ENCODE results near the gene GRIN1. TPM values are rescaled to one million over a fixed set of nuclear protein-coding genes. Genes with fewer than 3 reads are reported as not detected.

GRIN1 gene
- total RNA-seq, 1 donor: under 0.01 TPM

GRCh38 chr9:137161558-137162486, 22.9 kb downstream of the GRIN1 start:
- DNase-seq (ENCODE audit: low read depth in 2 of 3, low spot score in 2 of 3): no peak

GRCh38 chr9:137162505-137163364, 23.8 kb downstream of the GRIN1 start:
- no peak for DNase-seq (ENCODE audit: low read depth in 2 of 3, low spot score in 2 of 3)

GRCh38 chr9:137163365-137163715, 24.4 kb downstream of the GRIN1 start:
- DNase-seq (ENCODE audit: low read depth in 2 of 3, low spot score in 2 of 3): no peak

- DNase-seq (ENCODE audit: low read depth in 2 of 3, low spot score in 2 of 3): no peak
Observed at GRCh38 chr9:137163805-137164204, 24.9 kb downstream of the GRIN1 start.

- no peak for DNase-seq (ENCODE audit: low read depth in 2 of 3, low spot score in 2 of 3)
Observed at GRCh38 chr9:137164370-137165249, 25.7 kb downstream of the GRIN1 start.

GRCh38 chr9:137165250-137165836, 26.4 kb downstream of the GRIN1 start:
- no peak for DNase-seq (ENCODE audit: low read depth in 2 of 3, low spot score in 2 of 3)

GRCh38 chr9:137166380-137167229, 27.7 kb downstream of the GRIN1 start:
- no peak for DNase-seq (ENCODE audit: low read depth in 2 of 3, low spot score in 2 of 3)

- no peak for DNase-seq (ENCODE audit: low read depth in 2 of 3, low spot score in 2 of 3)
Observed at GRCh38 chr9:137167277-137167746, 28.4 kb downstream of the GRIN1 start.

- no peak for DNase-seq (ENCODE audit: low read depth in 2 of 3, low spot score in 2 of 3)
Observed at GRCh38 chr9:137167747-137168572, 29.0 kb downstream of the GRIN1 start.

- DNase-seq (ENCODE audit: low read depth in 2 of 3, low spot score in 2 of 3): no peak
Observed at GRCh38 chr9:137168573-137168903, 29.6 kb downstream of the GRIN1 start.

- DNase-seq (ENCODE audit: low read depth in 2 of 3, low spot score in 2 of 3): no peak
Observed at GRCh38 chr9:137168904-137169856, 30.2 kb downstream of the GRIN1 start.

GRCh38 chr9:137169896-137170358, 31.0 kb downstream of the GRIN1 start, which contains the start of gene LRRC26:
LRRC26 (minus strand) TSS chr9:137170051; CDS start chr9:137169943, 108 bp downstream.
- DNase-seq (ENCODE audit: low read depth in 2 of 3, low spot score in 2 of 3): no peak

GRCh38 chr9:137170486-137171148, 31.7 kb downstream of the GRIN1 start:
- DNase-seq (ENCODE audit: low read depth in 2 of 3, low spot score in 2 of 3): no peak

GRCh38 chr9:137171149-137171900, 32.4 kb downstream of the GRIN1 start:
- no peak for DNase-seq (ENCODE audit: low read depth in 2 of 3, low spot score in 2 of 3)

GRCh38 chr9:137172901-137173795, 34.2 kb downstream of the GRIN1 start:
- DNase-seq (ENCODE audit: low read depth in 2 of 3, low spot score in 2 of 3): peak in 1 of 3 donors; percentile 45

Measured in hematopoietic multipotent progenitor cell (in vitro differentiated cells).